Stomach (tissue), 9 donors: Measurements from ENCODE around the gene PDE3A. TPM values are rescaled to one million over a fixed set of nuclear protein-coding genes. Genes with fewer than 3 reads are reported as not detected.
"Not testable (repeated sequence)": the region's sequence is repeated elsewhere in the genome, so short reads cannot be mapped to it uniquely, and the experiment has no call there.

Experiments
- DNase-seq, 2 donors: peaks; one replicate each; pipeline versions ENCODE4 v3.0.0 to v3.0.0-alpha.2; 2013 to 2019
- H3K27ac ChIP-seq, 5 donors: fragments of 200-600 bp in 4 of 5; sonication (generic) in 4 of 5; one replicate each; pipeline ENCODE4 v1.5.1; 2013 to 2019; ENCODE audit warnings: mild to moderate bottlenecking in 1 of 5, moderate library complexity in 1 of 5
- H3K27me3 ChIP-seq, 3 donors: fragments of 200-600 bp; sonication (generic); one replicate each; pipeline ENCODE4 v1.5.1; 2017 to 2019; ENCODE audit warnings: mixed run types in 1 of 3
- H3K36me3 ChIP-seq, 4 donors: fragments of 200-600 bp; sonication (generic); 1 replicate in 3 of 4; 2 replicates in 1 of 4; pipeline ENCODE4 v1.5.1; 2016 to 2019
- H3K4me1 ChIP-seq, 4 donors: fragments of 200-600 bp; sonication (generic); one replicate each; pipeline ENCODE4 v1.5.1; 2016 to 2019
- H3K4me3 ChIP-seq, 4 donors: fragments of 200-600 bp; sonication (generic) in 3 of 4; one replicate each; pipeline ENCODE4 v1.5.1; 2016 to 2019; ENCODE audit warnings: mild to moderate bottlenecking in 1 of 4
- H3K9me3 ChIP-seq, 4 donors: fragments of 200-600 bp; sonication (generic); one replicate each; pipeline ENCODE4 v1.5.1; 2016 to 2019
- CTCF ChIP-seq, 7 experiments: fragments of 450-650 bp in 4 of 7; fragments of 200-600 bp in 3 of 7; sonication (generic) in 3 of 7; IDR thresholded peaks; one replicate each; pipeline ENCODE4 v1.5.1; 2016 to 2019; ENCODE audit warnings: antibody characterized with exemption in 7 of 7, control low read depth in 2 of 7, mild to moderate bottlenecking in 1 of 7
- EP300 ChIP-seq: sonication (generic); formaldehyde crosslinking; IDR thresholded peaks from one replicate; pipeline ENCODE4 v1.6.1; 2017; ENCODE audit warnings: antibody characterized with exemption
- POLR2A ChIP-seq, 4 donors: fragments of 450-650 bp; IDR thresholded peaks; one replicate each; pipeline ENCODE4 v1.6.1; 2016; ENCODE audit warnings: antibody characterized with exemption in 4 of 4, control low read depth in 2 of 4, mild to moderate bottlenecking in 1 of 4, moderate library complexity in 1 of 4
- POLR2AphosphoS5 ChIP-seq, 3 donors: sonication (generic); formaldehyde crosslinking; IDR thresholded peaks; one replicate each; pipeline ENCODE4 v1.6.1; 2016; ENCODE audit warnings: antibody characterized with exemption in 3 of 3
- WGBS, 5 donors: extraction: QIAGEN DNeasy Blood & Tissue Kit in 3 of 5; methylation state at CpG; one replicate each; pipeline versions ENCODE4 v1.1.5 to v1.1.7; 2013 to 2018; 5-methylcytosine and 5-hydroxymethylcytosine counted together
- intact Hi-C: fragments of 100-400 bp; cut with DNase I; formaldehyde crosslinking; loops from one replicate; pipeline ENCODE4 v1.15.1; 2023; ENCODE audit warnings: low total_unique reads
- polyA plus RNA-seq, 3 donors: library from polyadenylated mRNA; stranded (reverse); fragments of 200-250 nt; gene quantifications; one replicate each; pipeline ENCODE4 v1.2.3, GENCODE V29; 2013
- total RNA-seq, 5 donors: library from RNA; depleted of rRNA; stranded (reverse); fragments of >200 nt; gene quantifications; one replicate each; pipeline versions ENCODE4 v1.1.0 to v1.2.3, GENCODE V29; 2014 to 2016
- donor health status: healthy with polysubstance abuse.
- donor health status: Bipolar disorder and iron deficiency.
- donor health status: healthy.

Gene PDE3A
- total and polyA plus RNA-seq, 8 donors, result 0.19 to 50.9 (median 12.0) TPM

- Histone ChIP-seq H3K9me3 (no peaks in the 10 kb centered on the region), H3K27me3 (no peaks in the 10 kb centered on the region), H3K4me3 (no peak overlapping the region), H3K36me3 (no peaks in the 10 kb centered on the region), H3K4me1 (peaks cover 0 to 10% (median 0%) of the 10 kb centered on the region in 4 donors), H3K27ac (no peak overlapping the region)
- intact Hi-C loops, result no loop called here
- no peak for TF ChIP-seq POLR2AphosphoS5 (IDR thresholded peaks at IDR 0.05)
- TF ChIP-seq CTCF (IDR thresholded peaks at IDR 0.05), result no peak
- TF ChIP-seq POLR2A (IDR thresholded peaks at IDR 0.05), result no peak
- TF ChIP-seq EP300, result no peak
- WGBS, 5 donors, result 48 to 66% (median 63%) methylated on average over 2 of the region's 2 CpGs
- DNase-seq, result no peak
Measured at GRCh38 chr12:20382117-20382516, 13.8 kb downstream of the PDE3A start.

- 72 to 89% (median 77%) methylated on average over 2 of the region's 2 CpGs for WGBS, 5 donors
- DNase-seq, result no peak
- no peak for TF ChIP-seq POLR2AphosphoS5 (IDR thresholded peaks at IDR 0.05)
- TF ChIP-seq POLR2A (IDR thresholded peaks at IDR 0.05), result no peak
- no peak for TF ChIP-seq EP300
- no peak for TF ChIP-seq CTCF (IDR thresholded peaks at IDR 0.05)
- peak overlapping the region in 1 of 5 donors; percentile 15 for H3K27ac ChIP-seq
- intact Hi-C loops, result no loop called here
- no peaks in the 10 kb centered on the region for H3K9me3 ChIP-seq
- no peaks in the 10 kb centered on the region for H3K27me3 ChIP-seq
- H3K36me3 ChIP-seq, result no peaks in the 10 kb centered on the region
- H3K4me1 ChIP-seq, result no peaks in the 10 kb centered on the region
- no peak overlapping the region for H3K4me3 ChIP-seq
Measured at GRCh38 chr12:20383612-20384011, 15.3 kb downstream of the PDE3A start.

- intact Hi-C loops, H3K27ac ChIP-seq: not testable (repeated sequence)
- H3K4me1 ChIP-seq, result peaks cover 0 to 11% (median 0%) of the 10 kb centered on the region in 4 donors
Measured at GRCh38 chr12:20384836-20385235, 16.5 kb downstream of the PDE3A start.

GRCh38 chr12:20390846-20391245, 22.5 kb downstream of the PDE3A start:
- Histone ChIP-seq H3K4me3 (no peak overlapping the region), H3K36me3 (no peaks in the 10 kb centered on the region), H3K27me3 (no peaks in the 10 kb centered on the region), H3K4me1 (peaks cover 0 to 11% (median 0%) of the 10 kb centered on the region in 4 donors), H3K27ac (no peak overlapping the region), H3K9me3 (no peaks in the 10 kb centered on the region)
- DNase-seq, result no peak
- TF ChIP-seq POLR2AphosphoS5 (IDR thresholded peaks at IDR 0.05) (no peak), CTCF (IDR thresholded peaks at IDR 0.05) (no peak), POLR2A (IDR thresholded peaks at IDR 0.05) (no peak), EP300 (no peak)
- WGBS, 5 donors, result 48 to 61% (median 55%) methylated on average over 4 of the region's 4 CpGs
- intact Hi-C loops, result no loop called here

More at GRCh38 chr12:20384836-20385235, 16.5 kb downstream of the PDE3A start:
- H3K9me3 ChIP-seq, DNase-seq, H3K4me3 ChIP-seq, H3K27me3 ChIP-seq, H3K36me3 ChIP-seq: not testable (repeated sequence)
- WGBS, 5 donors, result 85 to 95% (median 94%) methylated on average over 6 of the region's 6 CpGs

- Histone ChIP-seq H3K4me3 (no peak overlapping the region), H3K36me3 (no peaks in the 10 kb centered on the region), H3K27ac (no peak overlapping the region), H3K27me3 (no peaks in the 10 kb centered on the region), H3K4me1 (peaks cover 0 to 11% (median 0%) of the 10 kb centered on the region in 4 donors), H3K9me3 (no peaks in the 10 kb centered on the region)
- DNase-seq, result no peak
- TF ChIP-seq EP300 (no peak), POLR2A (IDR thresholded peaks at IDR 0.05) (no peak), CTCF (IDR thresholded peaks at IDR 0.05) (no peak), POLR2AphosphoS5 (IDR thresholded peaks at IDR 0.05) (no peak)
- intact Hi-C loops, result no loop called here
Measured at GRCh38 chr12:20392339-20392738, 24.0 kb downstream of the PDE3A start.
